IMR-90 (cell line): ENCODE data around the gene ZNF622. TPM values are rescaled to one million over a fixed set of nuclear protein-coding genes. Genes with fewer than 3 reads are reported as not detected.

Experiments used
- ATAC-seq: fragments of 200-7000 bp; cut with Tn5 transposase; 2 replicates; pipeline ENCODE4 v1.9.1; 2020; ENCODE audit warnings: low read depth, mild to moderate bottlenecking, moderate library complexity
- BruUV-seq: library from RNA; stranded (reverse); fragments of 400-500 nt; replicated peaks from 2 replicates; lab custom pipeline; 2021; lab: Mats Ljungman, UMichigan
- CTCF ChIA-PET: fragments of 300-600 bp; formaldehyde crosslinking; extraction: SDS; loops from one replicate; lab custom pipeline; 2021; ENCODE audit warnings: antibody characterized with exemption; lab: Yijun Ruan, JAX
- POLR2A ChIA-PET: fragments of 300-600 bp; sonication (Branson Sonifier 250); formaldehyde crosslinking; loops from one replicate; lab custom pipeline; 2022; ENCODE audit warnings: antibody characterized with exemption; ENCODE audit not compliant: unreplicated experiment; lab: Charles Lee
- DNase-seq: peaks from one replicate; pipeline ENCODE4 v3.0.0; 2013
- H2AFZ ChIP-seq: replicated peaks from 2 replicates; pipeline ENCODE3; 2013; ENCODE audit warnings: low read length, mild to moderate bottlenecking; ENCODE audit not compliant: poor library complexity
- H2AK5ac ChIP-seq: 2 replicates; pipeline ENCODE4 v1.6.1; 2013; ENCODE audit warnings: low read depth, low read length, inconsistent platforms
- H2AK9ac ChIP-seq: replicated peaks from 2 replicates; pipeline ENCODE3; 2013; ENCODE audit warnings: mild to moderate bottlenecking, low read depth, low read length, moderate library complexity; ENCODE audit not compliant: poor library complexity
- H2BK120ac ChIP-seq: 2 replicates; pipeline ENCODE4 v1.6.1; 2013; ENCODE audit warnings: low read depth, low read length, inconsistent platforms
- H2BK15ac ChIP-seq: 3 replicates; pipeline ENCODE4 v1.6.1; 2013; ENCODE audit warnings: low read depth, low read length, inconsistent platforms
- H2BK20ac ChIP-seq: 2 replicates; pipeline ENCODE4 v1.6.1; 2013; ENCODE audit warnings: low read depth, mild to moderate bottlenecking, inconsistent platforms, low read length, moderate library complexity
- H2BK5ac ChIP-seq: 2 replicates; pipeline ENCODE4 v1.6.1; 2013; ENCODE audit warnings: mild to moderate bottlenecking, low read depth, low read length, inconsistent platforms; ENCODE audit not compliant: poor library complexity, severe bottlenecking
- H3K14ac ChIP-seq: replicated peaks from 2 replicates; pipeline ENCODE4 v1.6.1; 2013; ENCODE audit warnings: low read depth, low read length, inconsistent platforms
- H3K18ac ChIP-seq: 2 replicates; pipeline ENCODE4 v1.6.1; 2013; ENCODE audit warnings: low read depth, low read length, control low read depth
- H3K23ac ChIP-seq: 2 replicates; pipeline ENCODE4 v1.6.1; 2013; ENCODE audit warnings: low read depth, low read length, inconsistent platforms
- H3K27ac ChIP-seq: 2 replicates; pipeline ENCODE4 v1.5.1; 2013; ENCODE audit warnings: mild to moderate bottlenecking, control low read depth, low read length; ENCODE audit not compliant: insufficient read depth
- H3K27me3 ChIP-seq: 2 replicates; pipeline ENCODE4 v1.6.1; 2013; ENCODE audit warnings: low read length; ENCODE audit not compliant: control insufficient read depth, insufficient read depth
- H3K36me3 ChIP-seq: 2 replicates; pipeline ENCODE4 v1.6.1; 2013; ENCODE audit warnings: low read length, mixed read lengths; ENCODE audit not compliant: control insufficient read depth, insufficient read depth
- H3K4ac ChIP-seq: 2 replicates; pipeline ENCODE4 v1.6.1; 2013; ENCODE audit warnings: low read depth, low read length, inconsistent platforms
- H3K4me1 ChIP-seq: 2 replicates; pipeline ENCODE4 v1.6.1; 2013; ENCODE audit warnings: low read length, mixed read lengths; ENCODE audit not compliant: control insufficient read depth, insufficient read depth
- H3K4me2 ChIP-seq: 2 replicates; pipeline ENCODE4 v1.6.1; 2013; ENCODE audit warnings: low read depth, mild to moderate bottlenecking, control low read depth, low read length, moderate library complexity
- H3K4me3 ChIP-seq: 2 replicates; pipeline ENCODE4 v1.5.1; 2013; ENCODE audit warnings: low read depth, mild to moderate bottlenecking, control low read depth, low read length, moderate library complexity; ENCODE audit not compliant: insufficient read depth
- H3K56ac ChIP-seq: 2 replicates; pipeline ENCODE4 v1.6.1; 2013; ENCODE audit warnings: low read length, inconsistent platforms; ENCODE audit not compliant: insufficient read depth; ENCODE audit errors: extremely low read depth
- H3K79me1 ChIP-seq, 2 experiments: 2 replicates each; pipeline ENCODE4 v1.6.1; 2013; ENCODE audit warnings: low read length in 2 of 2, inconsistent platforms in 1 of 2, low read depth in 1 of 2
- H3K9ac ChIP-seq: 2 replicates; pipeline ENCODE4 v1.6.1; 2013; ENCODE audit warnings: low read depth, low read length, control low read depth
- H3K9me1 ChIP-seq: 2 replicates; pipeline ENCODE4 v1.6.1; 2013; ENCODE audit warnings: low read length, inconsistent platforms; ENCODE audit not compliant: insufficient read depth
- H3K9me3 ChIP-seq: 2 replicates; pipeline ENCODE4 v1.6.1; 2013; ENCODE audit warnings: low read length; ENCODE audit not compliant: control insufficient read depth, insufficient read depth
- H4K20me1 ChIP-seq: 2 replicates; pipeline ENCODE4 v1.6.1; 2013; ENCODE audit warnings: low read length, inconsistent platforms; ENCODE audit not compliant: insufficient read depth
- H4K5ac ChIP-seq: 2 replicates; pipeline ENCODE4 v1.6.1; 2013; ENCODE audit warnings: mild to moderate bottlenecking, low read depth, low read length, control low read depth
- H4K8ac ChIP-seq, 2 experiments: 2 replicates each; pipeline ENCODE4 v1.6.1; 2013; ENCODE audit warnings: low read depth in 2 of 2, low read length in 2 of 2, control low read depth in 1 of 2, inconsistent platforms in 1 of 2
- H4K91ac ChIP-seq: 2 replicates; pipeline ENCODE4 v1.6.1; 2013; ENCODE audit warnings: low read depth, low read length, inconsistent platforms; ENCODE audit not compliant: insufficient read depth
- CEBPB ChIP-seq: IDR thresholded peaks from 2 replicates; pipeline ENCODE4 v1.6.1; 2012; ENCODE audit warnings: low read depth, low read length, improper control_type of control experiment
- CHD1 ChIP-seq: IDR thresholded peaks from 2 replicates; pipeline ENCODE4 v1.6.1; 2012; ENCODE audit warnings: low read depth, low read length, improper control_type of control experiment
- MAZ ChIP-seq: IDR thresholded peaks from 2 replicates; pipeline ENCODE4 v1.6.1; 2012; ENCODE audit warnings: low read depth, mild to moderate bottlenecking, low read length, improper control_type of control experiment, moderate library complexity, borderline replicate concordance
- MXI1 ChIP-seq: IDR thresholded peaks from 2 replicates; pipeline ENCODE4 v1.6.1; 2012; ENCODE audit warnings: low read depth, mild to moderate bottlenecking, low read length, moderate library complexity, borderline replicate concordance
- NFE2L2 ChIP-seq: fragments of 150-350 bp; IDR thresholded peaks from 2 replicates; pipeline ENCODE4 v1.6.1; 2016; ENCODE audit warnings: low read depth, mild to moderate bottlenecking, low read length
- RAD21 ChIP-seq: IDR thresholded peaks from 2 replicates; pipeline ENCODE4 v1.6.1; 2012; ENCODE audit warnings: low read length, improper control_type of control experiment
- RFX5 ChIP-seq: IDR thresholded peaks from 2 replicates; pipeline ENCODE4 v1.8.0; 2012; ENCODE audit warnings: low read depth, mild to moderate bottlenecking, low read length, moderate library complexity
- WGBS, 2 experiments: methylation state at CpG; one replicate each; pipeline versions ENCODE4 v1.1.5 to v1.1.7; 2013; ENCODE audit warnings: missing lambda C conversion rate in 2 of 2; ENCODE audit not compliant: insufficient read length in 1 of 2; ENCODE audit errors: extremely low coverage in 2 of 2; 5-methylcytosine and 5-hydroxymethylcytosine counted together
- dilution Hi-C: fragments of 300-500 bp; cut with HindIII; formaldehyde crosslinking; loops from one replicate; pipeline ENCODE4 v1.14.3; 2018; ENCODE audit warnings: low sequenced_read_pairs; ENCODE audit not compliant: unreplicated experiment
- in situ Hi-C: fragments of 300-500 bp; cut with MboI; formaldehyde crosslinking; loops from 3 replicates; pipeline ENCODE4 v1.14.3; 2019; ENCODE audit warnings: low sequenced_read_pairs, inconsistent platforms, mixed read lengths
- intact Hi-C: fragments of 100-400 bp; cut with micrococcal nuclease; formaldehyde crosslinking; loops from 2 replicates; pipeline ENCODE4 v1.10.0; 2022
- polyA plus RNA-seq, 3 experiments: library from polyadenylated mRNA; depleted of rRNA; stranded (reverse); fragments of >200 nt; gene quantifications; 2 replicates each; pipeline ENCODE4 v1.2.3, GENCODE V29; 2012; ENCODE audit warnings: low replicate concordance in 1 of 3
- total RNA-seq: library from RNA; depleted of rRNA; stranded (reverse); fragments of >200 nt; gene quantifications from 2 replicates; pipeline ENCODE4 v1.2.3, GENCODE V29; 2012
- TF ChIP-seq, protein P1 (sequence below): conservative IDR thresholded peaks from 2 replicates; pipeline ENCODE4 v1.5.1; 2012; ENCODE audit warnings: mild to moderate bottlenecking, low read depth, low read length, improper control_type of control experiment
- TF ChIP-seq, protein P2 (sequence below): fragments of 150-350 bp; IDR thresholded peaks from 2 replicates; pipeline ENCODE4 v1.6.1; 2016; ENCODE audit warnings: low read depth, mild to moderate bottlenecking, low read length, moderate library complexity, borderline replicate concordance
- TF ChIP-seq, protein P3 (sequence below): fragments of 150-350 bp; IDR thresholded peaks from 2 replicates; pipeline ENCODE4 v1.6.1; 2017; ENCODE audit warnings: mild to moderate bottlenecking, antibody characterized with exemption, low read length, low read depth

Gene ZNF622
- total and polyA plus RNA-seq, 2 of the 4 experiments (the other 2 are of a cell fraction): 19.5 to 49.3 TPM

DNA sequence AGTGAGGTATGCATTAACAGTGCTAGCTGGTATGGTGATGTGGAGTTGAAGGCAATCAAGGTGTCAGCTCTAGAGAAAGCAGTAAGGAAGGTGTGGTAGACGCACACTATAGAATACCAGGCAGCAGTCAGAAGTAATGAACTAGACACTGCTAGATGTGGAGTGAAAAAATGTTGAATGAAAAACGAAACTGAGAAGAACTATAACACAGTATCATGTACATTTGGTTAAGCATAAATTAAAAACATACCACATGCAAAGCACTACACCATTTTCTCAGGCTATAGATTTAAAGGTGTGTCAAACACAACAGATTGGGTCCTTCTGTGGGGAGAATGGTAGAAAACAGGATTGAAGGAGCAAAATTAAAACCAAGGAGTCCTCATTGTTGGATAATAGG is 15.4 kb downstream of the ZNF622 start:
- Histone ChIP-seq H3K9me1 (peaks cover 7% of the 10 kb centered on the region; the same call in 1 of the 2 replicates), H3K79me1 (peaks cover 5 to 9% of the 10 kb centered on the region in 2 experiments; a peak in 3 of 4 replicates), H3K27me3 (no peaks in the 10 kb centered on the region), H2BK20ac (no peak overlapping the region), H3K4me1 (no peaks in the 10 kb centered on the region), H3K9ac (no peak overlapping the region), H4K8ac (no peak overlapping the region), H2AFZ (no peak overlapping the region), H2AK5ac (no peak overlapping the region), H3K14ac (no peak overlapping the region), H3K36me3 (peaks cover 36% of the 10 kb centered on the region), H4K5ac (no peak overlapping the region), H3K4me2 (no peak overlapping the region), H3K23ac (no peak overlapping the region), H3K9me3 (no peaks in the 10 kb centered on the region), H2BK15ac (no peak overlapping the region), H3K18ac (no peak overlapping the region), H3K4me3 (no peak overlapping the region), H4K20me1 (peaks cover 13% of the 10 kb centered on the region), H3K4ac (no peak overlapping the region), H3K56ac (no peak overlapping the region), H2BK120ac (no peak overlapping the region), H2BK5ac (no peak overlapping the region), H3K27ac (no peak overlapping the region), H4K91ac (no peak overlapping the region), H2AK9ac (no peak overlapping the region)
- ATAC-seq (no peak), DNase-seq (no peak)
- intact Hi-C loops: no loop called here
- in situ Hi-C loops: no loop called here
- POLR2A ChIA-PET: no interaction called here
- CTCF ChIA-PET: interaction anchor here (1.0 kb wide), 1 partner anchor 9 kb away, joined by 3 read pairs; no protein-coding TSS in a partner anchor
- dilution Hi-C loops: no loop called here
- no TSS peak for BruUV-seq
- WGBS, 2 experiments: no CpG with 5 or more reads among the region's 2 CpGs
- TF ChIP-seq, protein P1, sequence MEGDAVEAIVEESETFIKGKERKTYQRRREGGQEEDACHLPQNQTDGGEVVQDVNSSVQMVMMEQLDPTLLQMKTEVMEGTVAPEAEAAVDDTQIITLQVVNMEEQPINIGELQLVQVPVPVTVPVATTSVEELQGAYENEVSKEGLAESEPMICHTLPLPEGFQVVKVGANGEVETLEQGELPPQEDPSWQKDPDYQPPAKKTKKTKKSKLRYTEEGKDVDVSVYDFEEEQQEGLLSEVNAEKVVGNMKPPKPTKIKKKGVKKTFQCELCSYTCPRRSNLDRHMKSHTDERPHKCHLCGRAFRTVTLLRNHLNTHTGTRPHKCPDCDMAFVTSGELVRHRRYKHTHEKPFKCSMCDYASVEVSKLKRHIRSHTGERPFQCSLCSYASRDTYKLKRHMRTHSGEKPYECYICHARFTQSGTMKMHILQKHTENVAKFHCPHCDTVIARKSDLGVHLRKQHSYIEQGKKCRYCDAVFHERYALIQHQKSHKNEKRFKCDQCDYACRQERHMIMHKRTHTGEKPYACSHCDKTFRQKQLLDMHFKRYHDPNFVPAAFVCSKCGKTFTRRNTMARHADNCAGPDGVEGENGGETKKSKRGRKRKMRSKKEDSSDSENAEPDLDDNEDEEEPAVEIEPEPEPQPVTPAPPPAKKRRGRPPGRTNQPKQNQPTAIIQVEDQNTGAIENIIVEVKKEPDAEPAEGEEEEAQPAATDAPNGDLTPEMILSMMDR: no peak
- TF ChIP-seq, protein P2, sequence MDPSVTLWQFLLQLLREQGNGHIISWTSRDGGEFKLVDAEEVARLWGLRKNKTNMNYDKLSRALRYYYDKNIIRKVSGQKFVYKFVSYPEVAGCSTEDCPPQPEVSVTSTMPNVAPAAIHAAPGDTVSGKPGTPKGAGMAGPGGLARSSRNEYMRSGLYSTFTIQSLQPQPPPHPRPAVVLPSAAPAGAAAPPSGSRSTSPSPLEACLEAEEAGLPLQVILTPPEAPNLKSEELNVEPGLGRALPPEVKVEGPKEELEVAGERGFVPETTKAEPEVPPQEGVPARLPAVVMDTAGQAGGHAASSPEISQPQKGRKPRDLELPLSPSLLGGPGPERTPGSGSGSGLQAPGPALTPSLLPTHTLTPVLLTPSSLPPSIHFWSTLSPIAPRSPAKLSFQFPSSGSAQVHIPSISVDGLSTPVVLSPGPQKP: no peak
- TF ChIP-seq MAZ (no peak), CEBPB (no peak), CHD1 (no peak), MXI1 (no peak), RAD21 (no peak), RFX5 (no peak), NFE2L2 (no peak)
- TF ChIP-seq, protein P3, sequence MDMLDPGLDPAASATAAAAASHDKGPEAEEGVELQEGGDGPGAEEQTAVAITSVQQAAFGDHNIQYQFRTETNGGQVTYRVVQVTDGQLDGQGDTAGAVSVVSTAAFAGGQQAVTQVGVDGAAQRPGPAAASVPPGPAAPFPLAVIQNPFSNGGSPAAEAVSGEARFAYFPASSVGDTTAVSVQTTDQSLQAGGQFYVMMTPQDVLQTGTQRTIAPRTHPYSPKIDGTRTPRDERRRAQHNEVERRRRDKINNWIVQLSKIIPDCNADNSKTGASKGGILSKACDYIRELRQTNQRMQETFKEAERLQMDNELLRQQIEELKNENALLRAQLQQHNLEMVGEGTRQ: no peak
